Activated CD4-positive, CD25-positive, alpha-beta regulatory T cell treated with anti-CD3 and anti-CD28 coated beads, Interleukin-2, amount 50 U/mL, for 72 hours (primary cell): ENCODE measurements around the gene RSPH9.

Experiments used
- DNase-seq: peaks from one replicate; pipeline ENCODE4 v3.0.0; 2021

The RSPH9 gene

GRCh38 chr6:43714311-43715055 is 69.6 kb downstream of the RSPH9 start:
- DNase-seq = no peak

GRCh38 chr6:43715056-43715788 is 70.4 kb downstream of the RSPH9 start:
- DNase-seq = no peak

DNA sequence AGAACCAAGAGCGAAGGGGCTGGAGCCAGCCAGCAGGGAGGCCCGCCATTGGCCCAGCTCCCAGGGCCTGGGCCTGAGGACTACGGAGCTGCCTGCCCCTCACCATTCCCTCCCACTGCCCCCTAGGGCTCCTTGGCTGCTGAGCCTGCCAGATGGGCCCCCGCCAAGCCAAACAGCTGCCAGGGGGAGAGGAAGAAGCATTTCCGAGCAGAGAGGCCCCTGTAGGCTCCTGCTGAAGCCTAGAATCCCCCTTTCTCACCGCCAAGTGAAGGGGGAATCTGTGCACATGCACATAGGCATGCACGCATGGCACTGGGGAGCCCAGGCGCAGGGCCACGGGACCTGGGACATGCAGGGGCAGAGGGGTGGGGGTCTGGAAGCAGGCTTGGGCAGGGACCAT is 71.3 kb downstream of the RSPH9 start:
- DNase-seq = no peak

- no peak for DNase-seq
Measured at GRCh38 chr6:43717389-43717788, 72.6 kb downstream of the RSPH9 start.

GRCh38 chr6:43717822-43718221 is 73.0 kb downstream of the RSPH9 start:
- no peak for DNase-seq

DNA sequence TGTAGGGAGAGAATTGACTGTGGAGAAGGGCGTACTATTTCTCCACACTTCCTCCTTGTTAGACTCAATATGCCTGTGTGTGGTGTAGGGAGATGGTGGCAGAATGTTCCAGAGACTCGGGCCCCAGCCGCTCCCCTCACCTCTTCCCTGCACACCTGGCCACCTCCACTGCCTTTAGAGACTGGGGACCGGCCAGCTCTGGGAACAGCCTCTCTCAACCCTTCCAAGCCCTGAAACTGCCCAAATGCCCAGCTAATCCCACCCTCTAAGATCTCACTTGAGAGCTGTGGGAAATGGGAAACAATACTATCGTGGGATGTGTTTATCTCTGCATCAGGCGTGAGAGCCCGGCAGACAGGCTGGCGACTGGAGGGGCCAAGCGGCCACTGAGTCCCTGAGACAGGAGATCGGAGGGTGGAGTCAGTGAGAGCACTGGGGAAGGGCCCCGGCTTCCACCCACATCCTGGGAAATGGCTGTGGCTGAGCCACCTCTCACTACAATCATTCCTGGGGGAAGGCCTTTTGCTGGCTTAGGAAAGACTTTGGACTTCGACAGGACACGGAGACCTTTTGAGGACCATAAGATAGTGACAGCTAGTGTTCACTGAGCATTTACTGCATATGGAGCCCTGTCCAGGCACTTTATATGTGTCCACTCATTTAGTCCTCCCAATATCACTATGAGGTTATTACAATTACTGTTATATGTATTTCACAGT is 73.7 kb downstream of the RSPH9 start:
- DNase-seq = no peak

GRCh38 chr6:43719511-43719910 is 74.7 kb downstream of the RSPH9 start:
- DNase-seq = no peak

DNA sequence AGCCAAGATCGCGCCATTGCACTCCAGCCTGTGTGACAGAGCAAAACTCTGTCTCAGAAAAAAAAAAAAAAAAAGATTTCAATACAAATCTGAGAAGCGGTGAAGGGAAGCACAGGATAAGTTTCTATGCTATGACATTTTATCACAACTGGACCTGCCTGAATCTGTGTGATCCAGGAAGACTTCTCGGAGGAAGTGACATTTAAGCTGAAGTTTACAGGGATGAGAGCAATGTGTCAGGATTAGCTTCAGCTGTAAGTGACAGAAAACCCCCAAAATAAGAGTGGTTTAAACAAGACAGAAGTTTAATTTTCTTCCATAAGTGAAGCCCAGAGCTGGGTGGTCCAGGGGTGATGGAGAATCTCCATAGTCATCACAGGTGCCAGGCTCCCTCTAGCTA is 76.2 kb downstream of the RSPH9 start:
- no peak for DNase-seq
